GM19023 (cell line): ENCODE results near the gene MYCN.
"Not testable (repeated sequence)": the region's sequence is repeated elsewhere in the genome, so short reads cannot be mapped to it uniquely, and the experiment has no call there.

Experiments used
- ATAC-seq: cut with Tn5 transposase; IDR thresholded peaks from one replicate; pipeline ENCODE4 v1.9.1; 2021; ENCODE audit warnings: mild to moderate bottlenecking, moderate library complexity; ENCODE audit not compliant: unreplicated experiment

The MYCN gene

GRCh38 chr2:15939854-15940660, at the start of gene MYCN:
Gene MYCN, plus strand, starts transcription at chr2:15940550. Its CDS starts 1,515 bp downstream, at chr2:15942065.
- ATAC-seq = no peak

- no peak for ATAC-seq
These were observed 49.1 kb upstream of the MYCN start for GRCh38 chr2:15890936-15891905.

GRCh38 chr2:15892151-15892880, 48.0 kb upstream of the MYCN start:
- no peak for ATAC-seq

- no peak for ATAC-seq
These were observed 47.3 kb upstream of the MYCN start for GRCh38 chr2:15893085-15893484.

- ATAC-seq = no peak
These were observed 46.5 kb upstream of the MYCN start for GRCh38 chr2:15893689-15894480.

GRCh38 chr2:15894481-15895144, 45.7 kb upstream of the MYCN start:
- ATAC-seq = no peak

GRCh38 chr2:15895615-15896469, 44.5 kb upstream of the MYCN start:
- no peak for ATAC-seq

- no peak for ATAC-seq
These were observed 43.5 kb upstream of the MYCN start for GRCh38 chr2:15896859-15897258.

- ATAC-seq = no peak
These were observed 42.8 kb upstream of the MYCN start for GRCh38 chr2:15897431-15898098.

GRCh38 chr2:15899327-15899612, 41.1 kb upstream of the MYCN start:
- no peak for ATAC-seq

GRCh38 chr2:15899751-15900493, 40.4 kb upstream of the MYCN start:
- no peak for ATAC-seq

- no peak for ATAC-seq
These were observed 39.1 kb upstream of the MYCN start for GRCh38 chr2:15901095-15901807.

- no peak for ATAC-seq
These were observed 38.6 kb upstream of the MYCN start for GRCh38 chr2:15901808-15902130.

- not testable (repeated sequence) for ATAC-seq
These were observed 36.4 kb upstream of the MYCN start for GRCh38 chr2:15903910-15904309.

- ATAC-seq = no peak
These were observed 35.1 kb upstream of the MYCN start for GRCh38 chr2:15905267-15905645.

GRCh38 chr2:15905986-15906491, 34.3 kb upstream of the MYCN start:
- no peak for ATAC-seq

GRCh38 chr2:15906778-15907177, 33.6 kb upstream of the MYCN start:
- ATAC-seq = no peak
